ENCODE measurements around the gene SMIM7. TPM values are rescaled to one million over a fixed set of nuclear protein-coding genes. Genes with fewer than 3 reads are reported as not detected.
A peak's percentile ranks its signal among the peaks of the same experiment; 100 is the strongest.

Gene SMIM7
- total and polyA plus RNA-seq, 2 donors = 79.0 to 100 TPM

DNA sequence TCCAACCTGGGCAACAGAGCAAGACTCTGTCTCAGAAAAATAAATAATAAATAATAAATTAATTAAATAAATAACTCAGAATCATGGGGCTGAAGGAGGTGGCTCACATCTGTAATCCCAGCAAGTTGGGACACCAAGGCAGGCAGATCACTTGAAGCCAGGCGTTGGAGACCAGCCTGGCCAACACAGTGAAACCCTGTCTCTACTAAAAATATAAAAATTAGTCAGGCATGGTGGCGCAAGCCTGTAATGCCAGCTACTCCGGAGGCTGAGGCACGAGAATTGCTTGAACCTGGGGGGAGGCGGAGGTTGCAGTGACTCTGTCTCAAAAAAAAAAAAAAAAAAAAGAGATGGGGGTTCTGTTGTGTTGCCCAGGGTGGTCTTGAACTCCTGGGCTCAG, 8.2 kb upstream of the SMIM7 start:
- no peaks in the 10 kb centered on the region for H3K9me3 ChIP-seq (ENCODE audit: control insufficient read depth in 2 of 2, insufficient read depth in 1 of 2, low read length in 1 of 2)

DNA sequence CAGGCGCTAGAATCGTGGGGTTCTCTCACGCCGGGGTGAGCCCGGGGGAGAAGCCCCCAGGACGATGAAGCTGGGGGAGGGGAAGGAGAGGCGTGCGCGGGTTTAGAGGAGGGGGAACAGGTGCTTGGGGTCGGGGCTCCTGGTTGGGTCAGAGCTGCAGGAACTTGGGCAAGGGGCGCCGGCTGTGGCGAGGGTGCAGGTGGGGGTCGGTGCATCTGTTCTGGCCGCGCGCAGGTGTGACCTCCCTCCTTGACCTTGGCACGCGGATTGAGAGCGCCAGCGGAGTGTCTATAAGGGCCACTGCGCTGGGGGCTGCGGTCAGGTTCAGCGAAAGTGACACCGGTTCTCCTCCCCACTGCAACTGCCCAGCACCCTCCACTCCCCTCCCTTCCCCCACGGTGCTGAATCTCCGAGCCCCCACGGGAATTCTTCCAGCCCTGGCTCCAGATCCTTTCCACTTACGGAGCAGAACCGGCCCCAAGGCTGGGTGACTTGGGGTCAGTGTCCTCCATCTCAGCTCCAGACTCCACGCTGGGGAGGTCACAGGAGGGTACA, 1.6 kb upstream of the SMIM7 start:
- WGBS = 2% methylated on average over 31 of the region's 31 CpGs
- DNase-seq (ENCODE audit: low read depth in 6 of 9, low spot score in 9 of 9) = peak in 2 of 9 donors; percentile 3 to 10
- peak overlapping the region in 1 of 2 donors; percentile 47 for H3K27ac ChIP-seq (ENCODE audit: low read depth in 1 of 2, low read length in 1 of 2)
- H3K36me3 ChIP-seq (ENCODE audit: control insufficient read depth in 2 of 2, insufficient read depth in 2 of 2, low read length in 1 of 2) = peaks cover 17 to 22% of the 10 kb centered on the region in 2 donors
- H3K4me3 ChIP-seq (ENCODE audit: low read length in 2 of 2) = peak overlapping the region in 1 of 2 donors; percentile 76
- peaks cover 10 to 37% of the 10 kb centered on the region in 2 donors for H3K27me3 ChIP-seq (ENCODE audit: control insufficient read depth in 2 of 2, insufficient read depth in 1 of 2, low read length in 1 of 2)
- H3K4me1 ChIP-seq (ENCODE audit: control insufficient read depth in 2 of 2, insufficient read depth in 2 of 2, low read length in 2 of 2) = peaks cover 23 to 26% of the 10 kb centered on the region in 2 donors
- H3K9me3 ChIP-seq (ENCODE audit: control insufficient read depth in 2 of 2, insufficient read depth in 1 of 2, low read length in 1 of 2) = peaks cover 0 to 3% of the 10 kb centered on the region in 2 donors

More for the DNA sequence above, 8.2 kb upstream of the SMIM7 start:
- Histone ChIP-seq H3K36me3 (ENCODE audit: control insufficient read depth in 2 of 2, insufficient read depth in 2 of 2, low read length in 1 of 2) (no peaks in the 10 kb centered on the region), H3K4me1 (ENCODE audit: control insufficient read depth in 2 of 2, insufficient read depth in 2 of 2, low read length in 2 of 2) (no peaks in the 10 kb centered on the region), H3K4me3 (ENCODE audit: low read length in 2 of 2) (no peak overlapping the region), H3K27ac (ENCODE audit: low read depth in 1 of 2, low read length in 1 of 2) (no peak overlapping the region), H3K27me3 (ENCODE audit: control insufficient read depth in 2 of 2, insufficient read depth in 1 of 2, low read length in 1 of 2) (peaks cover 0 to 8% of the 10 kb centered on the region in 2 donors)
- 96% methylated on average over 5 of the region's 5 CpGs for WGBS
- DNase-seq (ENCODE audit: low read depth in 6 of 9, low spot score in 9 of 9) = no peak

- Histone ChIP-seq H3K36me3 (ENCODE audit: control insufficient read depth in 2 of 2, insufficient read depth in 2 of 2, low read length in 1 of 2) (peaks cover 23 to 28% of the 10 kb centered on the region in 2 donors), H3K27ac (ENCODE audit: low read depth in 1 of 2, low read length in 1 of 2) (peak within 1 kb of the TSS; percentile 88 to 96), H3K9me3 (ENCODE audit: control insufficient read depth in 2 of 2, insufficient read depth in 1 of 2, low read length in 1 of 2) (peaks cover 0 to 3% of the 10 kb centered on the region in 2 donors), H3K27me3 (ENCODE audit: control insufficient read depth in 2 of 2, insufficient read depth in 1 of 2, low read length in 1 of 2) (peaks cover 10 to 37% of the 10 kb centered on the region in 2 donors), H3K4me1 (ENCODE audit: control insufficient read depth in 2 of 2, insufficient read depth in 2 of 2, low read length in 2 of 2) (peaks cover 23 to 26% of the 10 kb centered on the region in 2 donors), H3K4me3 (ENCODE audit: low read length in 2 of 2) (peak within 1 kb of the TSS; percentile 76 to 91)
- 1% methylated on average over 76 of the region's 76 CpGs for WGBS
- DNase-seq (ENCODE audit: low read depth in 6 of 9, low spot score in 9 of 9) = peak in 4 of 9 donors; percentile 13 to 31 (median 19)
Observed at GRCh38 chr19:16660763-16661479, 977 bp upstream of the SMIM7 start, which contains the start of gene TMEM38A. Gene TMEM38A, plus strand, starts transcription at chr19:16661139. Its CDS starts 79 bp downstream, at chr19:16661218.

DNA sequence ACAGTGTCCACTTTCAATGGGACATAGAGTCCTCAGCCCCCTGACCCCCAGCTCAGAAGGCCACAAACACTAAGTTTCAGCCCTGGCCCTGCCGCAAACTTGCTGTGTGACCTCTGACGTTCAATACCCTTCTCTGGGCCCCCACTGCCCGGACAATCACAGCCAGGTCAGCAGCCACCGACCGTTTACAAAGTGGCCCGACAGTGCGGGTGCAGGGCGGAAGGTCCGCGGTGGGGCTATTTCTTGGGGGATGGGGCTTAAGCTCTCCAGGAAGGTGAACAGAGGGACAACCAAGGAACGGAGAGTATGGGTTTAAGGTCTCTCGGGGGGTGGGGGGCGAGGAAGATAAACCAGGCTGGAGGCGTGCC, 496 bp downstream of the SMIM7 start:
- peak overlapping the region; percentile 76 to 91 for H3K4me3 ChIP-seq (ENCODE audit: low read length in 2 of 2)
- H3K4me1 ChIP-seq (ENCODE audit: control insufficient read depth in 2 of 2, insufficient read depth in 2 of 2, low read length in 2 of 2) = peaks cover 23 to 26% of the 10 kb centered on the region in 2 donors
- DNase-seq (ENCODE audit: low read depth in 6 of 9, low spot score in 9 of 9) = peak in 1 of 9 donors; percentile 2
- 7% methylated on average over 14 of the region's 14 CpGs for WGBS
- H3K36me3 ChIP-seq (ENCODE audit: control insufficient read depth in 2 of 2, insufficient read depth in 2 of 2, low read length in 1 of 2) = peaks cover 38 to 41% of the 10 kb centered on the region in 2 donors
- H3K27ac ChIP-seq (ENCODE audit: low read depth in 1 of 2, low read length in 1 of 2) = peak overlapping the region; percentile 74 to 96
- H3K9me3 ChIP-seq (ENCODE audit: control insufficient read depth in 2 of 2, insufficient read depth in 1 of 2, low read length in 1 of 2) = peaks cover 0 to 3% of the 10 kb centered on the region in 2 donors
- peaks cover 10 to 35% of the 10 kb centered on the region in 2 donors for H3K27me3 ChIP-seq (ENCODE audit: control insufficient read depth in 2 of 2, insufficient read depth in 1 of 2, low read length in 1 of 2)

- H3K27ac ChIP-seq (ENCODE audit: low read depth in 1 of 2, low read length in 1 of 2) = no peak overlapping the region
- no peak overlapping the region for H3K4me3 ChIP-seq (ENCODE audit: low read length in 2 of 2)
- H3K4me1 ChIP-seq (ENCODE audit: control insufficient read depth in 2 of 2, insufficient read depth in 2 of 2, low read length in 2 of 2) = peaks cover 23 to 26% of the 10 kb centered on the region in 2 donors
- H3K9me3 ChIP-seq (ENCODE audit: control insufficient read depth in 2 of 2, insufficient read depth in 1 of 2, low read length in 1 of 2) = peaks cover 0 to 3% of the 10 kb centered on the region in 2 donors
- WGBS = 98% methylated on average over 5 of the region's 5 CpGs
- peaks cover 58 to 61% of the 10 kb centered on the region in 2 donors for H3K36me3 ChIP-seq (ENCODE audit: control insufficient read depth in 2 of 2, insufficient read depth in 2 of 2, low read length in 1 of 2)
- no peak for DNase-seq (ENCODE audit: low read depth in 6 of 9, low spot score in 9 of 9)
- H3K27me3 ChIP-seq (ENCODE audit: control insufficient read depth in 2 of 2, insufficient read depth in 1 of 2, low read length in 1 of 2) = peaks cover 10 to 20% of the 10 kb centered on the region in 2 donors
Observed at GRCh38 chr19:16657384-16657783, 2.6 kb downstream of the SMIM7 start.

DNA sequence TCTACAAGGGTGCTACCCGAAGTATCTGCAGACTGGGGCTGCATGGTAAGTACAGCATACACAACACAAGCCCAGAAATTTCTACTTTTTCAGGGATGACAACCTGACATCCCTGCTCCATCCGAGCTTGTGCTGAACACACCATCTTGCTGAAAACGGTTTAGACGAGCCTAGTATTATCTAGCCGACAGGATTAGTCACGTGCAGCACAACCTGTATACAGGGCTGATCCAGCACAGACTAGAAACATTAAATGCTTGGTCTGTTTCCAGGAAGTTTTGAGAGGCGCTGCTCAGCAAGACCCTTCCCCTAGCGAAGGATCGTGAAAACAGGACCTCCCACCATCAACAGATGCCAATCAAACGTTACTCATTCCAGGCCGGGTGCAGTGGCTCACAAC, 4.2 kb downstream of the SMIM7 start:
- peaks cover 15 to 16% of the 10 kb centered on the region in 2 donors for H3K4me1 ChIP-seq (ENCODE audit: control insufficient read depth in 2 of 2, insufficient read depth in 2 of 2, low read length in 2 of 2)
- peaks cover 75 to 77% of the 10 kb centered on the region in 2 donors for H3K36me3 ChIP-seq (ENCODE audit: control insufficient read depth in 2 of 2, insufficient read depth in 2 of 2, low read length in 1 of 2)
- no peak for DNase-seq (ENCODE audit: low read depth in 6 of 9, low spot score in 9 of 9)
- 97% methylated on average over 11 of the region's 11 CpGs for WGBS
- H3K27me3 ChIP-seq (ENCODE audit: control insufficient read depth in 2 of 2, insufficient read depth in 1 of 2, low read length in 1 of 2) = peaks cover 0 to 5% of the 10 kb centered on the region in 2 donors
- H3K9me3 ChIP-seq (ENCODE audit: control insufficient read depth in 2 of 2, insufficient read depth in 1 of 2, low read length in 1 of 2) = peaks cover 0 to 3% of the 10 kb centered on the region in 2 donors
- H3K27ac ChIP-seq (ENCODE audit: low read depth in 1 of 2, low read length in 1 of 2) = no peak overlapping the region
- H3K4me3 ChIP-seq (ENCODE audit: low read length in 2 of 2) = no peak overlapping the region

- H3K9me3 ChIP-seq (ENCODE audit: control insufficient read depth in 2 of 2, insufficient read depth in 1 of 2, low read length in 1 of 2) = peaks cover 0 to 3% of the 10 kb centered on the region in 2 donors
- no peaks in the 10 kb centered on the region for H3K27me3 ChIP-seq (ENCODE audit: control insufficient read depth in 2 of 2, insufficient read depth in 1 of 2, low read length in 1 of 2)
- H3K4me1 ChIP-seq (ENCODE audit: control insufficient read depth in 2 of 2, insufficient read depth in 2 of 2, low read length in 2 of 2) = peaks cover 11% of the 10 kb centered on the region in 2 donors
- no peak for DNase-seq (ENCODE audit: low read depth in 6 of 9, low spot score in 9 of 9)
- H3K36me3 ChIP-seq (ENCODE audit: control insufficient read depth in 2 of 2, insufficient read depth in 2 of 2, low read length in 1 of 2) = peaks cover 85 to 86% of the 10 kb centered on the region in 2 donors
- no peak overlapping the region for H3K4me3 ChIP-seq (ENCODE audit: low read length in 2 of 2)
- 99% methylated on average over 3 of the region's 3 CpGs for WGBS
- H3K27ac ChIP-seq (ENCODE audit: low read depth in 1 of 2, low read length in 1 of 2) = no peak overlapping the region
Observed at GRCh38 chr19:16654627-16655026, 5.3 kb downstream of the SMIM7 start.

- Histone ChIP-seq H3K27ac (ENCODE audit: low read depth in 1 of 2, low read length in 1 of 2) (no peak overlapping the region), H3K9me3 (ENCODE audit: control insufficient read depth in 2 of 2, insufficient read depth in 1 of 2, low read length in 1 of 2) (peaks cover 0 to under 1% of the 10 kb centered on the region in 2 donors), H3K4me3 (ENCODE audit: low read length in 2 of 2) (no peak overlapping the region), H3K4me1 (ENCODE audit: control insufficient read depth in 2 of 2, insufficient read depth in 2 of 2, low read length in 2 of 2) (peaks cover 6% of the 10 kb centered on the region in 2 donors), H3K36me3 (ENCODE audit: control insufficient read depth in 2 of 2, insufficient read depth in 2 of 2, low read length in 1 of 2) (peaks cover 86 to 88% of the 10 kb centered on the region in 2 donors), H3K27me3 (ENCODE audit: control insufficient read depth in 2 of 2, insufficient read depth in 1 of 2, low read length in 1 of 2) (no peaks in the 10 kb centered on the region)
- DNase-seq (ENCODE audit: low read depth in 6 of 9, low spot score in 9 of 9) = no peak
- WGBS = 93% methylated on average over 3 of the region's 3 CpGs
Observed at GRCh38 chr19:16654140-16654539, 5.8 kb downstream of the SMIM7 start.

- peaks cover 81 to 83% of the 10 kb centered on the region in 2 donors for H3K36me3 ChIP-seq (ENCODE audit: control insufficient read depth in 2 of 2, insufficient read depth in 2 of 2, low read length in 1 of 2)
- DNase-seq (ENCODE audit: low read depth in 6 of 9, low spot score in 9 of 9) = no peak
- H3K4me1 ChIP-seq (ENCODE audit: control insufficient read depth in 2 of 2, insufficient read depth in 2 of 2, low read length in 2 of 2) = no peaks in the 10 kb centered on the region
- 93% methylated on average over 7 of the region's 7 CpGs for WGBS
- no peak overlapping the region for H3K27ac ChIP-seq (ENCODE audit: low read depth in 1 of 2, low read length in 1 of 2)
- H3K4me3 ChIP-seq (ENCODE audit: low read length in 2 of 2) = no peak overlapping the region
- H3K27me3 ChIP-seq (ENCODE audit: control insufficient read depth in 2 of 2, insufficient read depth in 1 of 2, low read length in 1 of 2) = no peaks in the 10 kb centered on the region
- no peaks in the 10 kb centered on the region for H3K9me3 ChIP-seq (ENCODE audit: control insufficient read depth in 2 of 2, insufficient read depth in 1 of 2, low read length in 1 of 2)
Observed at GRCh38 chr19:16652854-16653253, 7.1 kb downstream of the SMIM7 start.
